ENCODE data around the gene INPP5J.
"Not testable (repeated sequence)": the region's sequence is repeated elsewhere in the genome, so short reads cannot be mapped to it uniquely, and the experiment has no call there.

Gene INPP5J

GRCh38 chr22:31122532-31123291 is at the start of gene INPP5J:
INPP5J (plus strand) TSS chr22:31122966; CDS start chr22:31123015, 49 bp downstream.
- Mint-ChIP-seq H3K4me1 (peaks cover 7% of the 10 kb centered on the region in 2 donors), H3K4me3 (no peak within 1 kb of the TSS), H3K27ac (no peak within 1 kb of the TSS), H3K27me3 (peaks cover 14 to 33% of the 10 kb centered on the region in 2 donors), H3K36me3 (no peaks in the 10 kb centered on the region), H3K9me3 (no peaks in the 10 kb centered on the region)
- DNase-seq (no peak), ATAC-seq (replicated peaks) (no peak)

DNA sequence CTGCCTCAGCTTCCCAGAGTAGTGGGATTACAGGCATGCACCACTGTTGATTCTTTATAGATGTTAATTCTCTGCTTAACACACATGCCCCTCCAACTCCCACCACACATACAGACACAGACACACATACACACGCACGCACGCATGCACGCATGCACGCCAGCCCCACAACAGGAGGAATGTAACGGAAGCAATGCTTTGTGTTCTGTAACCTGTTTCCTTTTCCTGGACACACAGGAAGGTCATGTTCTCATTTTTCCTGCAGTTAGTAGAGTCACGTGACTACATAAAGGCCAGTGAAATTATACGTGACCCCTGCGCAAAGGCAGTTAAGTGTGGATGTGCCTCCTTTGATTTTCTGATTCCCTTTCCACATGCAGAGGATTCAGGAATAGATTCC is 49.6 kb upstream of the INPP5J start:
- peaks cover 4 to 12% of the 10 kb centered on the region in 2 donors for H3K27me3 Mint-ChIP-seq
- not testable (repeated sequence) for H3K36me3 Mint-ChIP-seq; H3K4me3 Mint-ChIP-seq; H3K4me1 Mint-ChIP-seq; DNase-seq; ATAC-seq (replicated peaks); H3K9me3 Mint-ChIP-seq; H3K27ac Mint-ChIP-seq

DNA sequence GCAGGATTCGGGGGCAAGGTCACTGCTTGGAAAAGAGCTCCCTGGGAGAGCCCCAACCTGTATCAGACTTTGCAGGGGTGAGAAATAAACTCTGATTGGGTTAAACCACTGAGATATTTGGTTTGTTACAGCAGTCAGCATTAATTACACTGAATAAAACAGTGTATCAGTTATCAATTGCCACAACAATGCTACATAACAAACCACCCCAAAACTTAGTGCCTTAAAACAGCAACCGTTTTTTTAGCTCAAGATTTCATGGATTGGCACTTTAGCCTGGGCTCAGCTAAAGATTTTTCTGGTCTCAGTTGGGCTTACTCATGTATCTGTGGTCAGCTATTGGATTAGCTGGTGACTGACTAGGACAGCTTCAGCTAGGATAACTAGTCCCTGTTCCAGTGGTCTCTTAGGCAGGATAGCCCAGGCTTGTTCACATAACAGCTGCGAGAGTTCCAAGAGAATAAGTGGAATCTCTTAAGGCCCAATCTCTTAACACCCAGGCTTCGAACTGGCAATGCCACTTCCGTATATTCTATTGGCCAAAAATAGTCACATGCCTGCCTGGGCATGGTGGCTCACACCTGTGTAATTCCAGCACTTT is 49.1 kb upstream of the INPP5J start:
- H3K27me3 Mint-ChIP-seq, result peaks cover 2 to 12% of the 10 kb centered on the region in 2 donors
- not testable (repeated sequence) for ATAC-seq (replicated peaks); DNase-seq; H3K27ac Mint-ChIP-seq; H3K9me3 Mint-ChIP-seq; H3K4me1 Mint-ChIP-seq; H3K36me3 Mint-ChIP-seq; H3K4me3 Mint-ChIP-seq

DNA sequence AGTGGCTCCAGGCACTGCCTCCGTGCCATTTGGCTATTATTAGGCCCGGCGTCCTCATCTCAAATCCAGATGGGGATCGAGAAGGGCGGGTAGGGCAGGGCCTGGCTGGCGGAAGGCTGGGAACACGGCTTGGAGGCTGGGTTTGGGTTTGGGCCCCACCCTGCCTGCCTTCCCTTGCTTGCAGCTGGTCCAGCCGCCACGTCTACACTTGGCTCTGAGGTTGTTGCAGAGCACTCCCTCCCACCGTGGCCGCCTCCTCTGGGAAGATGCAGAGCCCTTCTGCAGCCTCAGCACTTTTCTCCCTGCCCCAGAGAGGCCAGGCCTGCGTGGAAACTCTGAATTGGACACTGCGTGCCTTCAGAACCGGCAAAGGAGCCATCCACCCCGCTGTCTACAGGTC is 46.8 kb upstream of the INPP5J start:
- no peaks in the 10 kb centered on the region for H3K36me3 Mint-ChIP-seq
- H3K9me3 Mint-ChIP-seq, result no peaks in the 10 kb centered on the region
- peaks cover 4 to 6% of the 10 kb centered on the region in 2 donors for H3K4me1 Mint-ChIP-seq
- H3K27me3 Mint-ChIP-seq, result peaks cover 0 to 7% of the 10 kb centered on the region in 2 donors
- no peak overlapping the region for H3K4me3 Mint-ChIP-seq
- H3K27ac Mint-ChIP-seq, result no peak overlapping the region
- no peak for ATAC-seq (replicated peaks)
- no peak for DNase-seq

DNA sequence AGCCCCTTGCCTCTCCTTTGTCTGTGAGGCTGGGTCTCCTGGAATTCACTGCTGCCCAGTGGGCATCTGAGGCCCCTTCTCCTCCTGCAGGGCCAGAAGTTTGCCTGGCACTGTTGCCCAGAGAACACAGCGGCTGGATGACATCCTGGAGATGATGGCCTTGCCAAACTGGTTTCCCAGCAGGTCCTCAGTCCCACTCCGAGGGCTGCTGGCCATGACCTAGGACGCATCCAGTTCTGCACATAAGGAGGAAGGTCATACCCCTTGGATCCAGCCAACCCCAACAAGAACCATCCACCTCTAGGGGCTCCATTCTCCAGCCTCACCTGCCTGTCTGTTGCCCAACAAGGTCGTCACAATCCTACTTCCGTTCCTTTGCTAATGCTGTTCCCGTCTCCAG is 45.1 kb upstream of the INPP5J start:
- H3K36me3 Mint-ChIP-seq, result peaks cover 3 to 4% of the 10 kb centered on the region in 2 donors
- ATAC-seq (replicated peaks) (no peak), DNase-seq (no peak)
- no peaks in the 10 kb centered on the region for H3K9me3 Mint-ChIP-seq
- no peak overlapping the region for H3K27ac Mint-ChIP-seq
- H3K4me3 Mint-ChIP-seq, result no peak overlapping the region
- H3K4me1 Mint-ChIP-seq, result peaks cover 21 to 23% of the 10 kb centered on the region in 2 donors
- peaks cover 0 to 13% of the 10 kb centered on the region in 2 donors for H3K27me3 Mint-ChIP-seq

DNA sequence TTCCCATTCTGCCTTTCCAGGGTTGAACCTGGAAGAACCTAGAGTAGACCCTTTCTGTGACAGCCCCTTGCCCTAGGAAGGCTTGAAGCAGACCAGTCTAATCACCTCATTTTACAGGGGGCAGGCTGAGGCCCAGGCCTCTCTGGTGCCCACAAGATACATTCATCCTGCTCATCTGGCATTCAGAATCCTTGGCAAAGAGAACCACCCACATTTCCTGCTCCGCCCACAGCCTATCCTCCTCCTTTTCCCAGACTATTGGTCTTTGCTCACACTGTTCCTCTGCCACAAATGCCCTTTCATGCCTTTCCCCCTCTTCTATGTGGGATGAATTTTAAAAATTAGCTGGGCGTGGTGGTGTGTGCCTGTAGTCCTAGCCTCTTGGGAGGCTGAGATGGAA is 44.4 kb upstream of the INPP5J start:
- DNase-seq; H3K27me3 Mint-ChIP-seq; H3K36me3 Mint-ChIP-seq; ATAC-seq (replicated peaks); H3K9me3 Mint-ChIP-seq; H3K27ac Mint-ChIP-seq; H3K4me3 Mint-ChIP-seq: not testable (repeated sequence)
- H3K4me1 Mint-ChIP-seq, result peaks cover 27 to 30% of the 10 kb centered on the region in 2 donors

DNA sequence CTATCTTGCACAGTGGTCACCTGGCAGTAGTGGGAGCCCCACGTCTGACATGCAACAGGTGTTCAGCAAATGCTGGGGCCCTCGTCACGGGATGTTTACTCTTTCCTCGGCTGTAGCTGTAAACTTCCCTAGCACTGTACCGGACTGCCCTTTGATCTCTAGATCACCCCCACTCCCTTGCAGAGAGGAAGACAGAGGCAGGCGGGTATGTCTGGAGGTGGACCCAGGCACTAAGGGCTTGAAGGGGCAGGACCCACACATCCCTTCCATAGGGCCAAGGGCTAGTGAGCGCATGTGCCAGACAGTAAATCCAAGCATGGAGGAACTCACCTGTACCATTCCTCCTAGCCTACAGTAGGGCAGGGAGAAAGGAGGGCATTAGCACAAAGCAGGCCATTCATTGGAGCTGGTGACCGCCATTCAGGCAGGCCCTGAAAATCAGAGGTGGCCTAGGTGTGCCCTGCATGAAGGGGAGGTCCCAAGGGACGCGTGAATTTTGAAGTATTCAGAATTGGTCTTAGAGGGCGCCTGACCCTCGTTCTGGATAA is 43.6 kb upstream of the INPP5J start:
- Mint-ChIP-seq H3K4me1 (peaks cover 32 to 38% of the 10 kb centered on the region in 2 donors), H3K9me3 (no peaks in the 10 kb centered on the region), H3K36me3 (peaks cover 3 to 4% of the 10 kb centered on the region in 2 donors), H3K4me3 (no peak overlapping the region), H3K27me3 (peaks cover 0 to 7% of the 10 kb centered on the region in 2 donors), H3K27ac (no peak overlapping the region)
- ATAC-seq (replicated peaks) (no peak), DNase-seq (no peak)

DNA sequence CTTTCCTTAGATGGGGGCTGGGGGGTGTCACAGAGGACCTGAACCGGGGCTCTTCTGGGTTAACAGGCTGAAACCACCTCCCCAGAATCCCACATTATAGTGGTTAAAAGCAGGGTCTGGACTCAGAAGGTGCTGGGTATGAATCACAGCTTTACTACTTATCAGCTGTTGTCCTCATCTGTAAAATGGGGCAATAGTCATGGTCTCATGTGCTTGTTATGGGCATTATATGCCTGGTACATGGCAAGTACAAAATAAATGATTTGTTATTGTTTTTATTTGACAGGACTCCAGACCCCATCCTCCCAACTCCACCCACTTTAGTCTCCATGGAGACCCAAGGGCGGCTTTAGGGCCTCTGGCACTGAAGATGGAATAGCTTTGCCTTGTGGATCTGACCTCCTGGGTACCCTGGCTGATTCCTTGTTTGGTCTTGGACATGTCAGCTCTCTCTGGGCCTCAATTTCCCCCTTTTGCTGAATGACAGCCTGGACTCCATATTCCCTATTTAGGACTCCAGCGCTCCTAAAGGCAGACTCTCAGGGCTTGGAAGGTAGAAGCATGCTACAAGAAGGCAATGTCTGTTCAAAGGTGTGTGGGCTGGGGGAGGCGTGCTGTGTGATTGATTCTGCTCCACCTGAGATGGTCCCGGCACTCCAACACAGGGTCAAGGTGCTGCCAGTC is 42.5 kb upstream of the INPP5J start:
- Mint-ChIP-seq H3K9me3 (no peaks in the 10 kb centered on the region), H3K4me1 (peaks cover 36 to 45% of the 10 kb centered on the region in 2 donors), H3K4me3 (peak overlapping the region; percentile 91 to 94), H3K36me3 (peaks cover 3 to 4% of the 10 kb centered on the region in 2 donors), H3K27me3 (peaks cover 0 to 7% of the 10 kb centered on the region in 2 donors), H3K27ac (peak overlapping the region; percentile 28)
- ATAC-seq (replicated peaks) (no peak), DNase-seq (no peak)

- Mint-ChIP-seq H3K4me3 (peak within 1 kb of the TSS; percentile 91 to 94), H3K4me1 (peaks cover 39 to 51% of the 10 kb centered on the region in 2 donors), H3K27ac (peak within 1 kb of the TSS; percentile 37), H3K27me3 (peaks cover 0 to 7% of the 10 kb centered on the region in 2 donors), H3K36me3 (peaks cover 3 to 4% of the 10 kb centered on the region in 2 donors), H3K9me3 (no peaks in the 10 kb centered on the region)
- ATAC-seq (replicated peaks), result peak; percentile 59 to 69
- peak; percentile 81 for DNase-seq
Measured at GRCh38 chr22:31080848-31081649, 41.7 kb upstream of the INPP5J start, which contains the start of gene SMTN. SMTN (plus strand) TSS chr22:31081318; CDS start chr22:31083259, 1,941 bp downstream.

GRCh38 chr22:31081963-31082605 is 40.7 kb upstream of the INPP5J start:
- peak overlapping the region in 1 of 2 donors; percentile 94 for H3K4me3 Mint-ChIP-seq
- H3K27ac Mint-ChIP-seq, result no peak overlapping the region
- peaks cover 3 to 4% of the 10 kb centered on the region in 2 donors for H3K36me3 Mint-ChIP-seq
- H3K4me1 Mint-ChIP-seq, result peaks cover 39 to 51% of the 10 kb centered on the region in 2 donors
- no peaks in the 10 kb centered on the region for H3K9me3 Mint-ChIP-seq
- DNase-seq, result no peak
- H3K27me3 Mint-ChIP-seq, result peaks cover 0 to 7% of the 10 kb centered on the region in 2 donors
- ATAC-seq (replicated peaks), result no peak

- DNase-seq (no peak), ATAC-seq (replicated peaks) (no peak)
- H3K27me3 Mint-ChIP-seq, result peaks cover 0 to 7% of the 10 kb centered on the region in 2 donors
Measured at GRCh38 chr22:31082606-31083376, 40.0 kb upstream of the INPP5J start.

GRCh38 chr22:31083377-31083768 is 39.4 kb upstream of the INPP5J start:
- H3K36me3 Mint-ChIP-seq, result peaks cover 3 to 4% of the 10 kb centered on the region in 2 donors
- peaks cover 0 to 7% of the 10 kb centered on the region in 2 donors for H3K27me3 Mint-ChIP-seq
- ATAC-seq (replicated peaks) (no peak), DNase-seq (no peak)
- peaks cover 39 to 51% of the 10 kb centered on the region in 2 donors for H3K4me1 Mint-ChIP-seq
- H3K4me3 Mint-ChIP-seq, result peak overlapping the region; percentile 94
- no peaks in the 10 kb centered on the region for H3K9me3 Mint-ChIP-seq
- H3K27ac Mint-ChIP-seq, result peak overlapping the region; percentile 86

More at GRCh38 chr22:31082606-31083376, 40.0 kb upstream of the INPP5J start:
- Mint-ChIP-seq H3K4me3 (peak overlapping the region in 1 of 2 donors; percentile 29), H3K9me3 (no peaks in the 10 kb centered on the region), H3K36me3 (peaks cover 3 to 4% of the 10 kb centered on the region in 2 donors), H3K4me1 (peaks cover 39 to 51% of the 10 kb centered on the region in 2 donors), H3K27ac (no peak overlapping the region)

All from stimulated activated naive B cell treated with anti-CD40 and anti-IgM and Interleukin-4, amounts not matched to agents 10 μg/mL and 1 μg/mL and 100 μg/mL, for 72 hours (primary cell).